Endothelial cell of umbilical vein (primary cell): ENCODE data around the gene FAAH. TPM values are rescaled to one million over a fixed set of nuclear protein-coding genes. Genes with fewer than 3 reads are reported as not detected.

Experiments used
- BruUV-seq: library from RNA; stranded (reverse); fragments of 400-500 nt; replicated peaks from 2 replicates; lab custom pipeline; 2021; lab: Mats Ljungman, UMichigan
- CTCF ChIA-PET: fragments of 300-600, 350-600 bp; sonication (Branson Sonifier 250); formaldehyde crosslinking; loops from one replicate; lab custom pipeline; 2021; ENCODE audit warnings: antibody characterized with exemption, inconsistent platforms; lab: Charles Lee
- POLR2A ChIA-PET: fragments of 300-600, 350-600 bp; sonication (Branson Sonifier 250); formaldehyde crosslinking; loops from one replicate; lab custom pipeline; 2021; ENCODE audit warnings: antibody characterized with exemption, inconsistent platforms; lab: Charles Lee
- DNase-seq: peaks from one replicate; pipeline ENCODE4 v3.0.0-alpha.2; 2011; ENCODE audit warnings: low read depth, low spot score
- FAIRE-seq: peaks from 2 replicates; lab custom pipeline; 2011; peaks lifted over from hg19 to GRCh38; lab: Jason Lieb, UNC
- H2AFZ ChIP-seq: 2 replicates; pipeline ENCODE4 v1.6.0; 2012; ENCODE audit warnings: low read depth, low read length, control low read depth, inconsistent platforms
- H3K27ac ChIP-seq: 2 replicates; pipeline ENCODE4 v1.5.1; 2011; ENCODE audit warnings: low read depth, mild to moderate bottlenecking, control low read depth, low read length, moderate library complexity; ENCODE audit not compliant: insufficient read depth
- H3K27me3 ChIP-seq, 2 experiments: 2 replicates each; pipeline versions ENCODE4 v1.6.0 to v1.6.1; 2011; ENCODE audit warnings: low read length in 2 of 2, mixed read lengths in 1 of 2; ENCODE audit not compliant: control insufficient read depth in 2 of 2, insufficient read depth in 2 of 2
- H3K36me3 ChIP-seq, 2 experiments: 2 replicates in 1 of 2; 3 replicates in 1 of 2; pipeline ENCODE4 v1.5.1; 2011; ENCODE audit warnings: low read length in 2 of 2, mild to moderate bottlenecking in 1 of 2, moderate library complexity in 1 of 2; ENCODE audit not compliant: control insufficient read depth in 2 of 2, insufficient read depth in 2 of 2; ENCODE audit errors: extremely low read depth in 1 of 2
- H3K4me1 ChIP-seq: 3 replicates; pipeline ENCODE4 v1.5.1; 2011; ENCODE audit warnings: mild to moderate bottlenecking, low read length; ENCODE audit not compliant: control insufficient read depth, insufficient read depth; ENCODE audit errors: extremely low read depth
- H3K4me2 ChIP-seq: 2 replicates; pipeline ENCODE4 v1.6.1; 2011; ENCODE audit warnings: low read length, control low read depth, mixed read lengths; ENCODE audit not compliant: insufficient read depth
- H3K4me3 ChIP-seq, 3 experiments: fragments of 200-600 bp in 1 of 3; sonication (generic), shearing (Covaris generic) in 1 of 3; replicated peaks in 1 of 3; 2 replicates each; pipeline ENCODE4 v1.5.1; 2011 to 2016; ENCODE audit warnings: control low read depth in 3 of 3, low read length in 3 of 3, mild to moderate bottlenecking in 2 of 3, inconsistent platforms in 1 of 3, low read depth in 1 of 3, moderate library complexity in 1 of 3; ENCODE audit not compliant: insufficient read depth in 1 of 3
- H3K79me2 ChIP-seq: 2 replicates; pipeline ENCODE4 v1.6.0; 2012; ENCODE audit warnings: low read length, inconsistent platforms; ENCODE audit not compliant: control insufficient read depth, insufficient read depth
- H3K9ac ChIP-seq: replicated peaks from 2 replicates; pipeline ENCODE3; 2011; ENCODE audit warnings: low read length, control low read depth; ENCODE audit not compliant: insufficient read depth; ENCODE audit errors: extremely low read depth
- H3K9me1 ChIP-seq: replicated peaks from 3 replicates; pipeline ENCODE4 v1.6.0; 2011; ENCODE audit warnings: mild to moderate bottlenecking, low read length; ENCODE audit not compliant: control insufficient read depth, insufficient read depth; ENCODE audit errors: extremely low read depth
- H3K9me3 ChIP-seq: replicated peaks from 2 replicates; pipeline ENCODE4 v1.5.1; 2012; ENCODE audit warnings: low read length, inconsistent platforms; ENCODE audit not compliant: control insufficient read depth, insufficient read depth
- H4K20me1 ChIP-seq: replicated peaks from 2 replicates; pipeline ENCODE3; 2011; ENCODE audit warnings: mild to moderate bottlenecking, low read length; ENCODE audit not compliant: control insufficient read depth, insufficient read depth; ENCODE audit errors: extremely low read depth
- EZH2 ChIP-seq: IDR thresholded peaks from 2 replicates; pipeline ENCODE4 v1.6.1; 2012; ENCODE audit warnings: borderline replicate concordance, low read depth, mild to moderate bottlenecking, moderate library complexity, low read length, inconsistent platforms; ENCODE audit not compliant: severe bottlenecking
- FOS ChIP-seq: IDR thresholded peaks from 2 replicates; pipeline ENCODE4 v1.6.1; 2011; ENCODE audit warnings: mild to moderate bottlenecking, low read length, moderate library complexity, borderline replicate concordance; ENCODE audit not compliant: insufficient read depth
- GATA2 ChIP-seq: IDR thresholded peaks from 2 replicates; pipeline ENCODE4 v1.7.0; 2011; ENCODE audit warnings: low read depth, mild to moderate bottlenecking, moderate library complexity, mixed read lengths, low read length; ENCODE audit not compliant: insufficient read length, insufficient read depth
- JUN ChIP-seq: IDR thresholded peaks from 2 replicates; pipeline ENCODE4 v1.6.1; 2011; ENCODE audit warnings: borderline replicate concordance, low read depth; ENCODE audit not compliant: insufficient read length, insufficient read depth
- MYC ChIP-seq: IDR thresholded peaks from one replicate; pipeline ENCODE4 v1.6.1; 2011; ENCODE audit warnings: mild to moderate bottlenecking, low read depth, low read length
- POLR2A ChIP-seq: IDR thresholded peaks from 2 replicates; pipeline ENCODE4 v1.6.1; 2012; ENCODE audit warnings: low read depth, mild to moderate bottlenecking, control low read depth, low read length
- POLR2AphosphoS5 ChIP-seq: IDR thresholded peaks from 2 replicates; pipeline ENCODE4 v1.6.1; 2012; ENCODE audit warnings: low read depth, mild to moderate bottlenecking, control low read depth, low read length, moderate library complexity; ENCODE audit not compliant: insufficient read depth
- dilution Hi-C: fragments of 300-500 bp; cut with MboI; formaldehyde crosslinking; loops from one replicate; pipeline ENCODE4 v1.15.0; 2019; ENCODE audit warnings: low sequenced_read_pairs; ENCODE audit not compliant: extremely low pct_ligation_motif_present
- intact Hi-C: fragments of 100-400 bp; cut with micrococcal nuclease; formaldehyde crosslinking; loops from one replicate; pipeline ENCODE4 v1.10.0; 2022
- polyA plus RNA-seq, 4 experiments: library from polyadenylated mRNA; depleted of rRNA in 3 of 4; stranded (reverse) in 3 of 4; unstranded in 1 of 4; fragments of >200 nt; gene quantifications; 2 replicates each; pipeline versions ENCODE4 v1.2.1 to v1.2.3, GENCODE V29; 2011 to 2012; ENCODE audit warnings: missing spikeins in 1 of 4
- total RNA-seq: library from RNA; stranded (reverse); gene quantifications from 2 replicates; pipeline ENCODE4 v1.2.3, GENCODE V29; 2021
- TF ChIP-seq, protein P1 (sequence below): IDR thresholded peaks from 2 replicates; pipeline ENCODE4 v1.6.1; 2011; ENCODE audit not compliant: insufficient read depth, insufficient read length
- TF ChIP-seq, protein P2 (sequence below), 2 donors: IDR thresholded peaks; 1 replicate in 1 of 2; 2 replicates in 1 of 2; pipeline ENCODE4 v1.5.1; 2011; ENCODE audit warnings: low read length in 2 of 2, mild to moderate bottlenecking in 2 of 2, moderate library complexity in 2 of 2, control low read depth in 1 of 2, inconsistent platforms in 1 of 2, low read depth in 1 of 2; ENCODE audit not compliant: insufficient read depth in 1 of 2; ENCODE audit errors: extremely low read depth in 1 of 2

The FAAH gene
- total and polyA plus RNA-seq, 2 donors (not counting 3 experiments of a cell fraction or from before 2014, with no cell fraction given) = 0.47 to 1.5 TPM

DNA sequence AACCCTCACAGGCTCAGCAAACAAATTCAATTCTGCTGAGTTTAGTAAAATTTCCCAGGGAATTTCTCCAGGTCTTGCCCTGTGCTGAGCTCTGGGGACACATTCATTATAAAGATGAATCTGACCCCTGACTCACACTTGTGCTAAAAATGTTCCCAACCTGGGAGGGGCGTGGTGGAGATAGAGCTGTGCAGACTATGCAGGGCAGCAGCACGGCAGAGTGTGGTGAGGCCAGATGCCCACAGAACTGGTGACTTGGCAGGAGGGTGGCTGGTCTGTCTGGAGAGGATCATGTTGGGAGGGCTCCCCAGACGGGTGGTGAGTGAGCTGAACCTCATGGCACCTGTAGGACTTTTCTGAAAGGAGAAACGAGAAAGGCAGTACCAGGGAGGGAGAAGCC lies 31.6 kb downstream of the FAAH start:
- CTCF ChIA-PET = interaction anchor here (0.8 to 2.9 kb wide), 4 partner anchors 9 to 21 kb away, joined by 3 to 11 read pairs (median 4); no protein-coding TSS in a partner anchor
- no peak overlapping the region for H3K4me2 ChIP-seq
- BruUV-seq = no TSS peak

More for the DNA sequence above, 31.6 kb downstream of the FAAH start:
- no peak overlapping the region for H3K27ac ChIP-seq
- no peaks in the 10 kb centered on the region for H4K20me1 ChIP-seq
- dilution Hi-C loops = no loop called here
- DNase-seq (no peak), FAIRE-seq (no peak)
- H3K9me3 ChIP-seq = no peaks in the 10 kb centered on the region
- H3K79me2 ChIP-seq = no peaks in the 10 kb centered on the region
- POLR2A ChIA-PET = no interaction called here
- no peak overlapping the region for H2AFZ ChIP-seq
- H3K27me3 ChIP-seq = peaks cover 0 to 3% of the 10 kb centered on the region in 2 experiments
- TF ChIP-seq, protein P1, sequence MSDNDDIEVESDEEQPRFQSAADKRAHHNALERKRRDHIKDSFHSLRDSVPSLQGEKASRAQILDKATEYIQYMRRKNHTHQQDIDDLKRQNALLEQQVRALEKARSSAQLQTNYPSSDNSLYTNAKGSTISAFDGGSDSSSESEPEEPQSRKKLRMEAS = no peak
- TF ChIP-seq, protein P2, sequence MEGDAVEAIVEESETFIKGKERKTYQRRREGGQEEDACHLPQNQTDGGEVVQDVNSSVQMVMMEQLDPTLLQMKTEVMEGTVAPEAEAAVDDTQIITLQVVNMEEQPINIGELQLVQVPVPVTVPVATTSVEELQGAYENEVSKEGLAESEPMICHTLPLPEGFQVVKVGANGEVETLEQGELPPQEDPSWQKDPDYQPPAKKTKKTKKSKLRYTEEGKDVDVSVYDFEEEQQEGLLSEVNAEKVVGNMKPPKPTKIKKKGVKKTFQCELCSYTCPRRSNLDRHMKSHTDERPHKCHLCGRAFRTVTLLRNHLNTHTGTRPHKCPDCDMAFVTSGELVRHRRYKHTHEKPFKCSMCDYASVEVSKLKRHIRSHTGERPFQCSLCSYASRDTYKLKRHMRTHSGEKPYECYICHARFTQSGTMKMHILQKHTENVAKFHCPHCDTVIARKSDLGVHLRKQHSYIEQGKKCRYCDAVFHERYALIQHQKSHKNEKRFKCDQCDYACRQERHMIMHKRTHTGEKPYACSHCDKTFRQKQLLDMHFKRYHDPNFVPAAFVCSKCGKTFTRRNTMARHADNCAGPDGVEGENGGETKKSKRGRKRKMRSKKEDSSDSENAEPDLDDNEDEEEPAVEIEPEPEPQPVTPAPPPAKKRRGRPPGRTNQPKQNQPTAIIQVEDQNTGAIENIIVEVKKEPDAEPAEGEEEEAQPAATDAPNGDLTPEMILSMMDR (IDR thresholded peaks at IDR 0.05; ENCODE audit: extremely low read depth in 1 of 2, insufficient read depth in 1 of 2, low read depth in 1 of 2, low read length in 2 of 2) = no peak
- TF ChIP-seq MYC = no peak
- TF ChIP-seq FOS = no peak
- no peak for TF ChIP-seq POLR2AphosphoS5
- TF ChIP-seq EZH2 = no peak
- TF ChIP-seq POLR2A = no peak
- no peak for TF ChIP-seq JUN
- no peak for TF ChIP-seq GATA2
- intact Hi-C loops = no loop called here
- H3K9ac ChIP-seq = no peak overlapping the region
- H3K4me3 ChIP-seq = no peak overlapping the region
- no peaks in the 10 kb centered on the region for H3K9me1 ChIP-seq
- no peaks in the 10 kb centered on the region for H3K4me1 ChIP-seq
- no peaks in the 10 kb centered on the region for H3K36me3 ChIP-seq
